ENCODE data around the gene ALOX5AP. TPM values are rescaled to one million over a fixed set of nuclear protein-coding genes. Genes with fewer than 3 reads are reported as not detected.

The ALOX5AP gene
- polyA plus RNA-seq, 2 of the 4 experiments (the other 2 are of a cell fraction): 2.3 to 2.8 TPM

- TF ChIP-seq FOSB (CRISPR knock-in tag; IDR thresholded peaks at IDR 0.05) (no peak), RCOR1 (IDR thresholded peaks at IDR 0.05; ENCODE audit: low read depth, low read length) (no peak), ATOH8 (CRISPR knock-in tag; IDR thresholded peaks at IDR 0.05; ENCODE audit: low read depth) (no peak), TFCP2L1 (CRISPR knock-in tag; IDR thresholded peaks at IDR 0.05) (no peak), ZSCAN20 (CRISPR knock-in tag; IDR thresholded peaks at IDR 0.05) (no peak), NFE2L2 (conservative IDR thresholded peaks at IDR 0.05; ENCODE audit: low read length) (no peak), ESRRA (IDR thresholded peaks at IDR 0.05; ENCODE audit: borderline replicate concordance, low read length) (no peak), RFX5 (IDR thresholded peaks at IDR 0.05) (no peak), RNF2 (IDR thresholded peaks at IDR 0.05; ENCODE audit: borderline replicate concordance, low read depth) (no peak)
- H3K4me2 ChIP-seq: no peak overlapping the region
- no peaks in the 10 kb centered on the region for H3K9me3 ChIP-seq
- ATAC-seq (no peak), FAIRE-seq (no peak), DNase-seq (ENCODE audit: low read depth in 1 of 2, low spot score in 1 of 2) (no peak)
- ChIA-PET CTCF (no interaction called here), POLR2A (no interaction called here)
- peaks cover 12% of the 10 kb centered on the region for H3K4me1 ChIP-seq
- H3K4me3 ChIP-seq: no peak overlapping the region
- H3K27ac ChIP-seq: no peak overlapping the region; a peak in 1 of 6 replicates
- WGBS (ENCODE audit: missing lambda C conversion rate): 86% methylated on average over 3 of the region's 3 CpGs
Observed at GRCh38 chr13:30710442-30710841, 24.9 kb upstream of the ALOX5AP start.

GRCh38 chr13:30711375-30711774 lies 24.0 kb upstream of the ALOX5AP start:
- Histone ChIP-seq H3K4me2 (no peak overlapping the region), H3K4me3 (no peak overlapping the region), H3K27ac (peak overlapping the region; percentile 23 to 36; a peak in 2 of 6 replicates), H3K4me1 (peaks cover 12% of the 10 kb centered on the region), H3K9me3 (no peaks in the 10 kb centered on the region)
- TF ChIP-seq EP300 (IDR thresholded peaks at IDR 0.05) (no peak), EHMT2 (IDR thresholded peaks at IDR 0.05; ENCODE audit: low read depth) (no peak), TP53 (CRISPR knock-in tag; IDR thresholded peaks at IDR 0.05) (no peak), FOSL2 (IDR thresholded peaks at IDR 0.05) (no peak), FOSL2 (CRISPR knock-in tag; IDR thresholded peaks at IDR 0.05) (no peak), POLR2AphosphoS2 (conservative IDR thresholded peaks at IDR 0.05; ENCODE audit: low read length) (no peak), CHD4 (IDR thresholded peaks at IDR 0.05; ENCODE audit: borderline replicate concordance) (no peak), KDM5A (IDR thresholded peaks at IDR 0.05) (no peak), JUN (IDR thresholded peaks at IDR 0.05) (no peak), HOXB5 (CRISPR knock-in tag; IDR thresholded peaks at IDR 0.05) (no peak), GATA3 (IDR thresholded peaks at IDR 0.05; ENCODE audit: borderline replicate concordance) (no peak)
- ChIA-PET POLR2A (no interaction called here), CTCF (interaction anchor here (0.7 kb wide), 1 partner anchor 149 kb away, joined by 3 read pairs; no protein-coding TSS in a partner anchor)
- FAIRE-seq (no peak), DNase-seq (ENCODE audit: low read depth in 1 of 2, low spot score in 1 of 2) (peak in 1 of 2 experiments; percentile 8), ATAC-seq (no peak)
- 64% methylated on average over 4 of the region's 4 CpGs for WGBS (ENCODE audit: missing lambda C conversion rate)

- Histone ChIP-seq H3K4me2 (no peak overlapping the region), H3K4me1 (peaks cover 12% of the 10 kb centered on the region), H3K27ac (peak overlapping the region; percentile 23 to 36; a peak in 2 of 6 replicates), H3K4me3 (no peak overlapping the region), H3K9me3 (no peaks in the 10 kb centered on the region)
- TF ChIP-seq EHMT2 (IDR thresholded peaks at IDR 0.05; ENCODE audit: low read depth) (no peak), MAX (IDR thresholded peaks at IDR 0.05) (no peak), RCOR1 (IDR thresholded peaks at IDR 0.05; ENCODE audit: low read depth, low read length) (no peak), ZNF302 (CRISPR knock-in tag; IDR thresholded peaks at IDR 0.05) (no peak), KDM1A (IDR thresholded peaks at IDR 0.05; ENCODE audit: low read depth) (no peak), GATA3 (IDR thresholded peaks at IDR 0.05; ENCODE audit: borderline replicate concordance) (no peak), CEBPB (IDR thresholded peaks at IDR 0.05) (no peak), TP53 (CRISPR knock-in tag; IDR thresholded peaks at IDR 0.05) (no peak), ESRRA (IDR thresholded peaks at IDR 0.05; ENCODE audit: borderline replicate concordance, low read length) (no peak), HEYL (CRISPR knock-in tag; IDR thresholded peaks at IDR 0.05) (no peak)
- ATAC-seq: no peak
- WGBS (ENCODE audit: missing lambda C conversion rate): 81% methylated on average over 6 of the region's 6 CpGs
- ChIA-PET POLR2A (no interaction called here), CTCF (interaction anchor here (0.7 kb wide), 1 partner anchor 150 kb away, joined by 3 read pairs; no protein-coding TSS in a partner anchor)
- no peak for FAIRE-seq
- no peak for DNase-seq (ENCODE audit: low read depth in 1 of 2, low spot score in 1 of 2)
Observed at GRCh38 chr13:30711837-30712236, 23.5 kb upstream of the ALOX5AP start.

Measured in A549 (cell line).